Vagina (tissue), 2 donors: ENCODE data around the gene PRTG.

Source experiments
- POLR2A ChIP-seq, 2 donors: fragments of 450-650 bp; IDR thresholded peaks; one replicate each; pipeline ENCODE4 v1.6.1; 2017; ENCODE audit warnings: antibody characterized with exemption in 2 of 2, mild to moderate bottlenecking in 2 of 2, moderate library complexity in 2 of 2
- POLR2AphosphoS5 ChIP-seq, 2 donors: sonication (generic); formaldehyde crosslinking; IDR thresholded peaks; one replicate each; pipeline ENCODE4 v1.9.0; 2017; ENCODE audit warnings: antibody characterized with exemption in 2 of 2, mild to moderate bottlenecking in 2 of 2, low read depth in 1 of 2; ENCODE audit not compliant: insufficient read depth in 1 of 2
- TF ChIP-seq, protein P1 (sequence below), 3 experiments: fragments of 450-650 bp in 2 of 3; fragments of 200-600 bp in 1 of 3; sonication (generic) in 1 of 3; IDR thresholded peaks; one replicate each; pipeline ENCODE4 v1.5.1; 2017 to 2019; ENCODE audit warnings: antibody characterized with exemption in 3 of 3, mild to moderate bottlenecking in 2 of 3, moderate library complexity in 2 of 3

DNA sequence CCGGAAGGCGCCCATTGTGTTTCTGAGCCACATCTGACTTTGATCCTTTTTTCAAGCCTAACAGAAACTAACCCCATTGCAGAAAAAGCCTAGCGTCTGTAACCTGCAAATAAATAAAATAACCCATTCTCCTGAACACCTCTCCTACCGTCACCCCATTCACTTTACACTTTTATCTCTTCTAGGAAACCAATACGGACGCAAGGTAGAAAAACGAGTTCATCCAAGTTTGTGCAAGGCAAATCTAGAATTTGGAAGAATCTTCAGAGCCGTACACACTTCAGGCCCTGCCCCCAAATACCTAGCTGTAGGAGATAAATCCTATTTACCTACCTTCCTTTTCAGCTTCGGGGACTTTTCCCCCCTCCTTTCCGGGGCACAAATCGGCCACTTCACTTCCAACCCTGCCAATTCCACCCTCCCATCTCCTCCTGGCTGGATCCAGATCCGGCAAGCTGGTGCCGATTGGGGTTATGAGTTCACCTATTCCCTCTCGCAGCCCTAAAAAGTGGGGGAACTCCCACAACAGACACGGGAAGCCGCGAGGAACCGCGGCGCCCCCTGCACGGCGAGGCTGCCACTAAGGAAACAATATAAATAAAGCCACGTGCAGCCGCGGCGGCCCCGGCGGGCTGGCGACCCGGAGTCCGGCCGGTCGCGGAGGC, 987 bp downstream of the PRTG start:
- TF ChIP-seq, protein P1, sequence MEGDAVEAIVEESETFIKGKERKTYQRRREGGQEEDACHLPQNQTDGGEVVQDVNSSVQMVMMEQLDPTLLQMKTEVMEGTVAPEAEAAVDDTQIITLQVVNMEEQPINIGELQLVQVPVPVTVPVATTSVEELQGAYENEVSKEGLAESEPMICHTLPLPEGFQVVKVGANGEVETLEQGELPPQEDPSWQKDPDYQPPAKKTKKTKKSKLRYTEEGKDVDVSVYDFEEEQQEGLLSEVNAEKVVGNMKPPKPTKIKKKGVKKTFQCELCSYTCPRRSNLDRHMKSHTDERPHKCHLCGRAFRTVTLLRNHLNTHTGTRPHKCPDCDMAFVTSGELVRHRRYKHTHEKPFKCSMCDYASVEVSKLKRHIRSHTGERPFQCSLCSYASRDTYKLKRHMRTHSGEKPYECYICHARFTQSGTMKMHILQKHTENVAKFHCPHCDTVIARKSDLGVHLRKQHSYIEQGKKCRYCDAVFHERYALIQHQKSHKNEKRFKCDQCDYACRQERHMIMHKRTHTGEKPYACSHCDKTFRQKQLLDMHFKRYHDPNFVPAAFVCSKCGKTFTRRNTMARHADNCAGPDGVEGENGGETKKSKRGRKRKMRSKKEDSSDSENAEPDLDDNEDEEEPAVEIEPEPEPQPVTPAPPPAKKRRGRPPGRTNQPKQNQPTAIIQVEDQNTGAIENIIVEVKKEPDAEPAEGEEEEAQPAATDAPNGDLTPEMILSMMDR (IDR thresholded peaks at IDR 0.05): no peak
- TF ChIP-seq POLR2A (IDR thresholded peaks at IDR 0.05) (no peak), POLR2AphosphoS5 (IDR thresholded peaks at IDR 0.05; ENCODE audit: insufficient read depth in 1 of 2, low read depth in 1 of 2) (no peak)
